ENCODE data around the gene IL4R.
A peak's percentile ranks its signal among the peaks of the same experiment; 100 is the strongest.

The IL4R gene

GRCh38 chr16:27373312-27373711, 59.5 kb downstream of the IL4R start:
- Mint-ChIP-seq H3K4me3 (no peak overlapping the region), H3K27ac (no peak overlapping the region), H3K27me3 (peaks cover 3% of the 10 kb centered on the region), H3K9me3 (peaks cover 2% of the 10 kb centered on the region), H3K36me3 (no peaks in the 10 kb centered on the region), H3K4me1 (peaks cover 15% of the 10 kb centered on the region)
- ATAC-seq (ENCODE audit: low read depth) (no peak), DNase-seq (ENCODE audit: low spot score in 2 of 2) (no peak)

GRCh38 chr16:27374221-27374803, 60.5 kb downstream of the IL4R start:
- peaks cover 3% of the 10 kb centered on the region for H3K27me3 Mint-ChIP-seq
- peaks cover 2% of the 10 kb centered on the region for H3K9me3 Mint-ChIP-seq
- H3K27ac Mint-ChIP-seq, result no peak overlapping the region
- ATAC-seq (ENCODE audit: low read depth), result peak; percentile 48
- DNase-seq (ENCODE audit: low spot score in 2 of 2), result no peak
- no peak overlapping the region for H3K4me3 Mint-ChIP-seq
- H3K4me1 Mint-ChIP-seq, result peaks cover 14% of the 10 kb centered on the region
- no peaks in the 10 kb centered on the region for H3K36me3 Mint-ChIP-seq

GRCh38 chr16:27374804-27375425, 61.1 kb downstream of the IL4R start:
- peaks cover 2% of the 10 kb centered on the region for H3K9me3 Mint-ChIP-seq
- H3K27me3 Mint-ChIP-seq, result peaks cover 3% of the 10 kb centered on the region
- H3K36me3 Mint-ChIP-seq, result no peaks in the 10 kb centered on the region
- DNase-seq (ENCODE audit: low spot score in 2 of 2) (no peak), ATAC-seq (ENCODE audit: low read depth) (peak; percentile 54)
- H3K27ac Mint-ChIP-seq, result no peak overlapping the region
- no peak overlapping the region for H3K4me3 Mint-ChIP-seq
- H3K4me1 Mint-ChIP-seq, result peaks cover 14% of the 10 kb centered on the region

DNA sequence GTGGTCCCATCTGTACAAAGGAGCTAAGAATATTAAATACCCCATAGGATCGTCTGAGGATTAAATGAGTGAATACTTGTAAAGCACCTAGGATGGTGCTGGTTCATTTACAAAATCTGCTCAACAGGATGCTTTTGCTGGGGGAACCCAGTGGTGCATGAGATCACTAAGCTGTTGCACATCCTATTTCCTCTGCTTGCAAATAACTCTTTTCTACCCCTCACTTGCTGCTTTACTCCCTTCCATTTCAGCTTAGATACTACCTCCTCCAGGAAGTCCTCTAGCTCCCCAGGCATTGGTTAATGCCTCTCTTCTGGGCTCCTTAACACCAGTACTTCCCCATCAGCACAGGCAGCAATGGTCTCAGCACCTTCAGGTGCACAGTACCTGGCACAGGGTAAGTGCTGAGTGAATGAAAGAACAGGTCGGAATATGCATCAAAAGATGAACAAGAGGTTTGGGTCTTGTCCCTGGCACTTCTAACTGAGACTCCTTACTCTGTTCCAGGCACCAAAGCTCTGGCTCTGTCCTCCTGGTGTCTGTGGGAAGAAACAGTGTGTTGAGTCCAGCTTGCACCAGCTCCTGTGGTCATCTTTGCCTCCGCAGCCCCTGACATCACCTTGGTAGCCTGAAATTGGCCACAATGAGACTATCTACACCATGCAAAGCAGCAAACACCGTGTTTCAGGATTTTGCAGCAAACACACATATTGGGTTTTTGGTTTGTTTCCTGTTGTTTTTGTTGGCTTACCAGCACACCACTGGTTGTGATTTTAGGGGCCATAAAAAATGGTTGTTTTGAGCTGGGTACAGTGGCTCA, 64.1 kb downstream of the IL4R start:
- Mint-ChIP-seq H3K27me3 (peaks cover 6% of the 10 kb centered on the region), H3K9me3 (no peaks in the 10 kb centered on the region), H3K27ac (no peak overlapping the region), H3K36me3 (no peaks in the 10 kb centered on the region), H3K4me3 (peak overlapping the region; percentile 6), H3K4me1 (peaks cover 16% of the 10 kb centered on the region)
- ATAC-seq (ENCODE audit: low read depth), result peak; percentile 72
- DNase-seq (ENCODE audit: low spot score in 2 of 2), result no peak

GRCh38 chr16:27378871-27379481, 65.2 kb downstream of the IL4R start:
- no peak for ATAC-seq (ENCODE audit: low read depth)
- H3K27me3 Mint-ChIP-seq, result peaks cover 6% of the 10 kb centered on the region
- H3K27ac Mint-ChIP-seq, result no peak overlapping the region
- no peak for DNase-seq (ENCODE audit: low spot score in 2 of 2)
- H3K36me3 Mint-ChIP-seq, result no peaks in the 10 kb centered on the region
- peaks cover 16% of the 10 kb centered on the region for H3K4me1 Mint-ChIP-seq
- no peaks in the 10 kb centered on the region for H3K9me3 Mint-ChIP-seq
- no peak overlapping the region for H3K4me3 Mint-ChIP-seq

DNA sequence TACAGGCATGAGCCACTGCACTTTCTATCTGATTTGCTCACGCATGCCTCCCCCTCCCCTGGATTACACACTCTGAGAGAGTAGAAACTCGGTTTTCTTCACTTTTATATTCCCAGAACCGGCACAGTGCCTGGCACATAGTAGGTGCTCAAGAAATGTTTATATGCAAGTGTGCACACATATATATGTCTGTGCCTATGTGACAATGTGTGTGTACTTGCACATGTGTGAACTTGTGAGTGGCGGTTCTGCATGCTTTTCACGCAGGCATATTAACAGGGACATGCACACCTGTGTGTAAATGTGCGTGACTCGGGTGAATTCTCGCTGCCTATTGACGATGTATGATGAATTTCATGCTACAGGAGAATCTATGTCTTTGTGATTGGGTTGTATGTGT, 66.1 kb downstream of the IL4R start:
- Mint-ChIP-seq H3K4me1 (peaks cover 18% of the 10 kb centered on the region), H3K27ac (no peak overlapping the region), H3K9me3 (peaks cover 3% of the 10 kb centered on the region), H3K4me3 (no peak overlapping the region), H3K36me3 (peaks cover 2% of the 10 kb centered on the region), H3K27me3 (peaks cover 6% of the 10 kb centered on the region)
- no peak for ATAC-seq (ENCODE audit: low read depth)
- DNase-seq (ENCODE audit: low spot score in 2 of 2), result no peak

DNA sequence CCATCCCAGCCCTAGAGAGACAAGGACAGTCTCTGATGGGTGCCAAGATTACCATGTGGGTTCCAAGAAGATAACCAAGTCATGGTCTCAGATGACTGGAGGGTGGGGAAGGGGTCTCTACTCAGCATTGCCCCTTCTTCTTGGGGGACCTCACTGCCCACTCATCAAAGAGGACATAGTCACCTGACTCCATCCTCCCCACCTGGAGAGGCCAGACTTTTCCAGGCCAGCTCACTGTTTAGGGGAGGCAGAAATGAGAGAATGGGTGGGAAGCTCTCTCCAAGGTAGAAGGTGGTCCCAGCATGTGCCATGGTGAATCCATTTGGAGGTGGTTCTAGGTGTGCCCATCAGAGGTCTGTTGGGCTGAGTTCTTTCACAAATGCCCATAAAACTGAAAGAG, 67.5 kb downstream of the IL4R start:
- no peak overlapping the region for H3K4me3 Mint-ChIP-seq

GRCh38 chr16:27381974-27382855, 68.4 kb downstream of the IL4R start:
- no peak overlapping the region for H3K4me3 Mint-ChIP-seq
- ATAC-seq (ENCODE audit: low read depth) (peak; percentile 37), DNase-seq (ENCODE audit: low spot score in 2 of 2) (no peak)
- peaks cover 3% of the 10 kb centered on the region for H3K9me3 Mint-ChIP-seq
- H3K36me3 Mint-ChIP-seq, result peaks cover 2% of the 10 kb centered on the region
- H3K4me1 Mint-ChIP-seq, result peaks cover 15% of the 10 kb centered on the region
- H3K27ac Mint-ChIP-seq, result no peak overlapping the region
- H3K27me3 Mint-ChIP-seq, result peaks cover 10% of the 10 kb centered on the region

More for the DNA sequence above, 67.5 kb downstream of the IL4R start:
- H3K27ac Mint-ChIP-seq, result no peak overlapping the region
- peaks cover 2% of the 10 kb centered on the region for H3K36me3 Mint-ChIP-seq
- no peak for DNase-seq (ENCODE audit: low spot score in 2 of 2)
- H3K9me3 Mint-ChIP-seq, result peaks cover 3% of the 10 kb centered on the region
- H3K27me3 Mint-ChIP-seq, result peaks cover 6% of the 10 kb centered on the region
- peaks cover 18% of the 10 kb centered on the region for H3K4me1 Mint-ChIP-seq
- no peak for ATAC-seq (ENCODE audit: low read depth)

GRCh38 chr16:27383556-27384243, 69.9 kb downstream of the IL4R start:
- H3K27ac Mint-ChIP-seq, result no peak overlapping the region
- H3K36me3 Mint-ChIP-seq, result peaks cover 2% of the 10 kb centered on the region
- peaks cover 14% of the 10 kb centered on the region for H3K27me3 Mint-ChIP-seq
- peak; percentile 61 for ATAC-seq (ENCODE audit: low read depth)
- DNase-seq (ENCODE audit: low spot score in 2 of 2), result no peak
- H3K4me3 Mint-ChIP-seq, result no peak overlapping the region
- H3K4me1 Mint-ChIP-seq, result peaks cover 5% of the 10 kb centered on the region
- H3K9me3 Mint-ChIP-seq, result peaks cover 3% of the 10 kb centered on the region

DNA sequence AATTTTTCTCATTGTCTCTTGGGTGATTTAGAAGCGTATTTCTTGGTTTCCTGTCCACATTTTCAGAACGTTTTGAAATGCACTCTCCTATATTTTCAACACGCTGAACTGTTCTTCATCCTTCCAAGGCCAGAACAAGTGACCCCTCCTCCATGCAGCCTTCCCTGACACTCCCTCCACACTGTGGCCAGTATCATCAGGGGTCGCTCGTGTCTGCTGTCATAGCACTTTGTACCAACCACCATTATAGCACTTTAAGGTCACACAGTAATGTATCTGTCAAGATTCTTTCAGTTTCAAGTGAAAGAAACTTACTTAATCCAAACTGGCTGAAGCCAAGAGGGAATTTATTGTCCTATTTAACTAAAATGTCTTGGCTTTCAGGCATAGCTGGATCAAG, 70.7 kb downstream of the IL4R start:
- Mint-ChIP-seq H3K27ac (no peak overlapping the region), H3K4me3 (no peak overlapping the region), H3K4me1 (peaks cover 5% of the 10 kb centered on the region), H3K27me3 (peaks cover 15% of the 10 kb centered on the region), H3K36me3 (peaks cover 2% of the 10 kb centered on the region), H3K9me3 (peaks cover 5% of the 10 kb centered on the region)
- DNase-seq (ENCODE audit: low spot score in 2 of 2), result no peak
- ATAC-seq (ENCODE audit: low read depth), result no peak

GRCh38 chr16:27385398-27385797, 71.6 kb downstream of the IL4R start:
- Mint-ChIP-seq H3K4me1 (peaks cover 2% of the 10 kb centered on the region), H3K36me3 (peaks cover 2% of the 10 kb centered on the region), H3K27me3 (peaks cover 17% of the 10 kb centered on the region), H3K27ac (no peak overlapping the region), H3K4me3 (no peak overlapping the region), H3K9me3 (peaks cover 8% of the 10 kb centered on the region)
- DNase-seq (ENCODE audit: low spot score in 2 of 2) (no peak), ATAC-seq (ENCODE audit: low read depth) (no peak)

GRCh38 chr16:27386674-27387073, 72.9 kb downstream of the IL4R start:
- no peak overlapping the region for H3K4me3 Mint-ChIP-seq
- H3K27me3 Mint-ChIP-seq, result peaks cover 19% of the 10 kb centered on the region
- H3K27ac Mint-ChIP-seq, result no peak overlapping the region
- H3K4me1 Mint-ChIP-seq, result peaks cover 2% of the 10 kb centered on the region
- DNase-seq (ENCODE audit: low spot score in 2 of 2) (no peak), ATAC-seq (ENCODE audit: low read depth) (no peak)
- H3K9me3 Mint-ChIP-seq, result peaks cover 8% of the 10 kb centered on the region
- H3K36me3 Mint-ChIP-seq, result peaks cover 4% of the 10 kb centered on the region

- DNase-seq (ENCODE audit: low spot score in 2 of 2), result no peak
- Mint-ChIP-seq H3K4me3 (no peak overlapping the region), H3K9me3 (peaks cover 17% of the 10 kb centered on the region), H3K27me3 (peaks cover 16% of the 10 kb centered on the region), H3K27ac (no peak overlapping the region), H3K36me3 (peaks cover 10% of the 10 kb centered on the region), H3K4me1 (peaks cover 2% of the 10 kb centered on the region)
- no peak for ATAC-seq (ENCODE audit: low read depth)
These were observed 74.0 kb downstream of the IL4R start for GRCh38 chr16:27387724-27388123.

Data from memory B cell (primary cell).